Measurements from ENCODE around the gene GRHL3. TPM values are rescaled to one million over a fixed set of nuclear protein-coding genes. Genes with fewer than 3 reads are reported as not detected.

GRHL3 gene
- total RNA-seq, 1 donor: not detected

GRCh38 chr1:24389231-24389678 lies 70.1 kb downstream of the GRHL3 start:
- TF ChIP-seq CTCF (IDR thresholded peaks at IDR 0.05; ENCODE audit: insufficient read depth, low read length): no peak
- DNase-seq (ENCODE audit: low read depth): no peak
- H3K4me3 ChIP-seq (ENCODE audit: low read depth, low read length): no peak overlapping the region

GRCh38 chr1:24390924-24391782 lies 72.0 kb downstream of the GRHL3 start:
- H3K4me3 ChIP-seq (ENCODE audit: low read depth, low read length): no peak overlapping the region
- DNase-seq (ENCODE audit: low read depth): peak; percentile 89
- TF ChIP-seq CTCF (IDR thresholded peaks at IDR 0.05; ENCODE audit: insufficient read depth, low read length): peak; percentile 95

DNA sequence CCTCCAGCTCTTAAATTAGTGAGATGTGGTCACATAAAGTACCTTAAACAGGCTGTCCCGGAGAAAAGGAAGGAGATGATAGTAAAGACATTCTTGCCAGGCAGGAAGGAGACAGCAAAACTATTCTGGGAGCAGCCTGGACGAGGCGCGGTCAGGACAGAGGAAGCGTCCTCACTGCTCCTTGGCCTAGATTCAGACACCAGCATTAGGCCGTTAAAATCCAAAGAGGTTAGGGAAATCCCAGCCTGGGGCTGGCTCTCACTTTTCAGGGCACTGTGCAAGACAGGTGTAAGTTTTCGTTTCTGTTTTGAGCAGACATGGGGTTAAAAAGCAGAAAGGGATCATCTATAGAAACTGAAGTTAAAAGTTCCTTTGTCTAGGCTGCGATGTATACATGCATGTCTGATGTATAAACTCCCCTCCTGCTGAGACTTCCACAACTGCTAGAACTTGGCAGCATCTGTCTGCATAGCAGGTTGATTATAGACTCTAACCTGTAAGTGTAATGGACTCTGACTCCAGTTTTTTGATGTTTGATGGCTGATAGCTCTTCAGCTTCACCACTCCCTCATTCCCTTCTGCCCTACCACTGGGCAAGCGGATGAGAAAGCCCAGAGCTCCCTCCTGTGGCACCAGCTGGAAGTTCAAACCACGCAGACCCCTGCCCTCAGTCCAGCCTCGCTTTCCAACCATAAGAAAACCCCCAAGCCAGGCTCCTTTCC lies 72.9 kb downstream of the GRHL3 start:
- peak; percentile 67 for TF ChIP-seq CTCF (IDR thresholded peaks at IDR 0.05; ENCODE audit: insufficient read depth, low read length)
- peak; percentile 49 for DNase-seq (ENCODE audit: low read depth)
- H3K4me3 ChIP-seq (ENCODE audit: low read depth, low read length): no peak overlapping the region

GRCh38 chr1:24392604-24392946 lies 73.4 kb downstream of the GRHL3 start:
- H3K4me3 ChIP-seq (ENCODE audit: low read depth, low read length): no peak overlapping the region
- no peak for TF ChIP-seq CTCF (IDR thresholded peaks at IDR 0.05; ENCODE audit: insufficient read depth, low read length)
- DNase-seq (ENCODE audit: low read depth): no peak

GRCh38 chr1:24392982-24393650 lies 74.0 kb downstream of the GRHL3 start:
- no peak for TF ChIP-seq CTCF (IDR thresholded peaks at IDR 0.05; ENCODE audit: insufficient read depth, low read length)
- no peak overlapping the region for H3K4me3 ChIP-seq (ENCODE audit: low read depth, low read length)
- no peak for DNase-seq (ENCODE audit: low read depth)

DNA sequence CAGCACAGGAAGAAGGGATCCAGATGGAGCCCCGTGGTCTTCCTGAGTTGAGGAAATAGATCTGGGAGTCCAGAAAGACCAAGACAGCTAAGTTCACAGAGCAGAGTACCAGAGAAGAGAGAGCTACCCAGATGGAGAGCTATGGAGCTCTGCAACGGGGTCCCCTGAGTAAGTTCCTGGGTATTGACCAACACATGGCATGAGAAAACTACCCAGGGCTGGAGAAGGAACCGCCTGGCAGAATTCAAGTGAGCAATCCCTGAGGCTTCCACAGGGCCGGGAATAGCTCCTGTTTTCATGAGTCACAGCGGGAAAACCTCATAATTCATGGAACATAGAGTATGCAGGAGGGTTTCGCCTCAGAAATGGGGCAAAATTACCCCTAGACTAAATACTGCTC lies 74.7 kb downstream of the GRHL3 start:
- H3K4me3 ChIP-seq (ENCODE audit: low read depth, low read length): no peak overlapping the region
- peak; percentile 68 for DNase-seq (ENCODE audit: low read depth)
- TF ChIP-seq CTCF (IDR thresholded peaks at IDR 0.05; ENCODE audit: insufficient read depth, low read length): no peak
